IMR-90 (cell line): ENCODE results near the gene C2. TPM values are rescaled to one million over a fixed set of nuclear protein-coding genes. Genes with fewer than 3 reads are reported as not detected.

Source experiments
- ATAC-seq: fragments of 200-7000 bp; cut with Tn5 transposase; 2 replicates; pipeline ENCODE4 v1.9.1; 2020; ENCODE audit warnings: low read depth, mild to moderate bottlenecking, moderate library complexity
- BruUV-seq: library from RNA; stranded (reverse); fragments of 400-500 nt; replicated peaks from 2 replicates; lab custom pipeline; 2021; lab: Mats Ljungman, UMichigan
- CTCF ChIA-PET: fragments of 300-600 bp; formaldehyde crosslinking; extraction: SDS; loops from one replicate; lab custom pipeline; 2021; ENCODE audit warnings: antibody characterized with exemption; lab: Yijun Ruan, JAX
- POLR2A ChIA-PET: fragments of 300-600 bp; sonication (Branson Sonifier 250); formaldehyde crosslinking; loops from one replicate; lab custom pipeline; 2022; ENCODE audit warnings: antibody characterized with exemption; ENCODE audit not compliant: unreplicated experiment; lab: Charles Lee
- DNase-seq: peaks from one replicate; pipeline ENCODE4 v3.0.0; 2013
- H2AFZ ChIP-seq: replicated peaks from 2 replicates; pipeline ENCODE3; 2013; ENCODE audit warnings: low read length, mild to moderate bottlenecking; ENCODE audit not compliant: poor library complexity
- H2AK5ac ChIP-seq: 2 replicates; pipeline ENCODE4 v1.6.1; 2013; ENCODE audit warnings: low read depth, low read length, inconsistent platforms
- H2AK9ac ChIP-seq: replicated peaks from 2 replicates; pipeline ENCODE3; 2013; ENCODE audit warnings: mild to moderate bottlenecking, low read depth, low read length, moderate library complexity; ENCODE audit not compliant: poor library complexity
- H2BK120ac ChIP-seq: 2 replicates; pipeline ENCODE4 v1.6.1; 2013; ENCODE audit warnings: low read depth, low read length, inconsistent platforms
- H2BK15ac ChIP-seq: 3 replicates; pipeline ENCODE4 v1.6.1; 2013; ENCODE audit warnings: low read depth, low read length, inconsistent platforms
- H2BK20ac ChIP-seq: 2 replicates; pipeline ENCODE4 v1.6.1; 2013; ENCODE audit warnings: low read depth, mild to moderate bottlenecking, inconsistent platforms, low read length, moderate library complexity
- H2BK5ac ChIP-seq: 2 replicates; pipeline ENCODE4 v1.6.1; 2013; ENCODE audit warnings: mild to moderate bottlenecking, low read depth, low read length, inconsistent platforms; ENCODE audit not compliant: poor library complexity, severe bottlenecking
- H3K14ac ChIP-seq: replicated peaks from 2 replicates; pipeline ENCODE4 v1.6.1; 2013; ENCODE audit warnings: low read depth, low read length, inconsistent platforms
- H3K18ac ChIP-seq: 2 replicates; pipeline ENCODE4 v1.6.1; 2013; ENCODE audit warnings: low read depth, low read length, control low read depth
- H3K23ac ChIP-seq: 2 replicates; pipeline ENCODE4 v1.6.1; 2013; ENCODE audit warnings: low read depth, low read length, inconsistent platforms
- H3K27ac ChIP-seq: 2 replicates; pipeline ENCODE4 v1.5.1; 2013; ENCODE audit warnings: mild to moderate bottlenecking, control low read depth, low read length; ENCODE audit not compliant: insufficient read depth
- H3K27me3 ChIP-seq: 2 replicates; pipeline ENCODE4 v1.6.1; 2013; ENCODE audit warnings: low read length; ENCODE audit not compliant: control insufficient read depth, insufficient read depth
- H3K36me3 ChIP-seq: 2 replicates; pipeline ENCODE4 v1.6.1; 2013; ENCODE audit warnings: low read length, mixed read lengths; ENCODE audit not compliant: control insufficient read depth, insufficient read depth
- H3K4ac ChIP-seq: 2 replicates; pipeline ENCODE4 v1.6.1; 2013; ENCODE audit warnings: low read depth, low read length, inconsistent platforms
- H3K4me1 ChIP-seq: 2 replicates; pipeline ENCODE4 v1.6.1; 2013; ENCODE audit warnings: low read length, mixed read lengths; ENCODE audit not compliant: control insufficient read depth, insufficient read depth
- H3K4me2 ChIP-seq: 2 replicates; pipeline ENCODE4 v1.6.1; 2013; ENCODE audit warnings: low read depth, mild to moderate bottlenecking, control low read depth, low read length, moderate library complexity
- H3K4me3 ChIP-seq: 2 replicates; pipeline ENCODE4 v1.5.1; 2013; ENCODE audit warnings: low read depth, mild to moderate bottlenecking, control low read depth, low read length, moderate library complexity; ENCODE audit not compliant: insufficient read depth
- H3K56ac ChIP-seq: 2 replicates; pipeline ENCODE4 v1.6.1; 2013; ENCODE audit warnings: low read length, inconsistent platforms; ENCODE audit not compliant: insufficient read depth; ENCODE audit errors: extremely low read depth
- H3K79me1 ChIP-seq, 2 experiments: 2 replicates each; pipeline ENCODE4 v1.6.1; 2013; ENCODE audit warnings: low read length in 2 of 2, inconsistent platforms in 1 of 2, low read depth in 1 of 2
- H3K9ac ChIP-seq: 2 replicates; pipeline ENCODE4 v1.6.1; 2013; ENCODE audit warnings: low read depth, low read length, control low read depth
- H3K9me1 ChIP-seq: 2 replicates; pipeline ENCODE4 v1.6.1; 2013; ENCODE audit warnings: low read length, inconsistent platforms; ENCODE audit not compliant: insufficient read depth
- H3K9me3 ChIP-seq: 2 replicates; pipeline ENCODE4 v1.6.1; 2013; ENCODE audit warnings: low read length; ENCODE audit not compliant: control insufficient read depth, insufficient read depth
- H4K20me1 ChIP-seq: 2 replicates; pipeline ENCODE4 v1.6.1; 2013; ENCODE audit warnings: low read length, inconsistent platforms; ENCODE audit not compliant: insufficient read depth
- H4K5ac ChIP-seq: 2 replicates; pipeline ENCODE4 v1.6.1; 2013; ENCODE audit warnings: mild to moderate bottlenecking, low read depth, low read length, control low read depth
- H4K8ac ChIP-seq, 2 experiments: 2 replicates each; pipeline ENCODE4 v1.6.1; 2013; ENCODE audit warnings: low read depth in 2 of 2, low read length in 2 of 2, control low read depth in 1 of 2, inconsistent platforms in 1 of 2
- H4K91ac ChIP-seq: 2 replicates; pipeline ENCODE4 v1.6.1; 2013; ENCODE audit warnings: low read depth, low read length, inconsistent platforms; ENCODE audit not compliant: insufficient read depth
- BHLHE40 ChIP-seq: fragments of 150-350 bp; IDR thresholded peaks from 2 replicates; pipeline ENCODE4 v1.6.1; 2016; ENCODE audit warnings: mild to moderate bottlenecking, low read depth, low read length
- CEBPB ChIP-seq: IDR thresholded peaks from 2 replicates; pipeline ENCODE4 v1.6.1; 2012; ENCODE audit warnings: low read depth, low read length, improper control_type of control experiment
- CTCF ChIP-seq: conservative IDR thresholded peaks from 2 replicates; pipeline ENCODE4 v1.5.1; 2012; ENCODE audit warnings: mild to moderate bottlenecking, low read depth, low read length, improper control_type of control experiment
- ELK1 ChIP-seq: fragments of 150-350 bp; IDR thresholded peaks from 2 replicates; pipeline ENCODE4 v1.6.1; 2016; ENCODE audit warnings: low read depth, mild to moderate bottlenecking, low read length, moderate library complexity, borderline replicate concordance
- MAFK ChIP-seq: IDR thresholded peaks from 2 replicates; pipeline ENCODE4 v1.6.1; 2012; ENCODE audit warnings: low read depth, low read length, improper control_type of control experiment
- MXI1 ChIP-seq: IDR thresholded peaks from 2 replicates; pipeline ENCODE4 v1.6.1; 2012; ENCODE audit warnings: low read depth, mild to moderate bottlenecking, low read length, moderate library complexity, borderline replicate concordance
- RAD21 ChIP-seq: IDR thresholded peaks from 2 replicates; pipeline ENCODE4 v1.6.1; 2012; ENCODE audit warnings: low read length, improper control_type of control experiment
- RFX5 ChIP-seq: IDR thresholded peaks from 2 replicates; pipeline ENCODE4 v1.8.0; 2012; ENCODE audit warnings: low read depth, mild to moderate bottlenecking, low read length, moderate library complexity
- SMC3 ChIP-seq: fragments of 150-350 bp; IDR thresholded peaks from 2 replicates; pipeline ENCODE4 v1.6.1; 2016; ENCODE audit warnings: low read depth, mild to moderate bottlenecking, antibody characterized with exemption, low read length, moderate library complexity
- USF2 ChIP-seq: fragments of 150-350 bp; IDR thresholded peaks from 2 replicates; pipeline ENCODE4 v1.6.1; 2017; ENCODE audit warnings: mild to moderate bottlenecking, antibody characterized with exemption, low read length, low read depth
- WGBS, 2 experiments: methylation state at CpG; one replicate each; pipeline versions ENCODE4 v1.1.5 to v1.1.7; 2013; ENCODE audit warnings: missing lambda C conversion rate in 2 of 2; ENCODE audit not compliant: insufficient read length in 1 of 2; ENCODE audit errors: extremely low coverage in 2 of 2; 5-methylcytosine and 5-hydroxymethylcytosine counted together
- dilution Hi-C: fragments of 300-500 bp; cut with HindIII; formaldehyde crosslinking; loops from one replicate; pipeline ENCODE4 v1.14.3; 2018; ENCODE audit warnings: low sequenced_read_pairs; ENCODE audit not compliant: unreplicated experiment
- in situ Hi-C: fragments of 300-500 bp; cut with MboI; formaldehyde crosslinking; loops from 3 replicates; pipeline ENCODE4 v1.14.3; 2019; ENCODE audit warnings: low sequenced_read_pairs, inconsistent platforms, mixed read lengths
- intact Hi-C: fragments of 100-400 bp; cut with micrococcal nuclease; formaldehyde crosslinking; loops from 2 replicates; pipeline ENCODE4 v1.10.0; 2022
- polyA plus RNA-seq, 3 experiments: library from polyadenylated mRNA; depleted of rRNA; stranded (reverse); fragments of >200 nt; gene quantifications; 2 replicates each; pipeline ENCODE4 v1.2.3, GENCODE V29; 2012; ENCODE audit warnings: low replicate concordance in 1 of 3
- total RNA-seq: library from RNA; depleted of rRNA; stranded (reverse); fragments of >200 nt; gene quantifications from 2 replicates; pipeline ENCODE4 v1.2.3, GENCODE V29; 2012

The C2 gene
- total and polyA plus RNA-seq, 2 of the 4 experiments (the other 2 are of a cell fraction), result 0.18 to 0.19 TPM

- Histone ChIP-seq H3K4me2 (no peak overlapping the region), H3K4me3 (no peak overlapping the region), H2AK9ac (no peak overlapping the region), H2BK120ac (no peak overlapping the region; the same call in 1 of the 2 replicates), H2BK5ac (no peak overlapping the region), H3K27me3 (no peaks in the 10 kb centered on the region), H2AFZ (peak overlapping the region; percentile 25), H3K4ac (no peak overlapping the region; the same call in 1 of the 2 replicates), H3K14ac (no peak overlapping the region), H3K9ac (no peak overlapping the region; the same call in 1 of the 2 replicates), H3K9me3 (no peaks in the 10 kb centered on the region), H4K91ac (peak overlapping the region; percentile 32), H3K18ac (no peak overlapping the region), H3K9me1 (peaks cover 9% of the 10 kb centered on the region; the same call in 1 of the 2 replicates), H4K20me1 (no peaks in the 10 kb centered on the region), H4K8ac (no peak overlapping the region), H4K5ac (no peak overlapping the region), H2BK20ac (0 out of 2 replicates have a peak overlapping the region, but pooled peaks have one; percentile 15), H2BK15ac (peak overlapping the region; percentile 10; the same call in 1 of the 3 replicates), H3K4me1 (peaks cover 8% of the 10 kb centered on the region), H3K23ac (no peak overlapping the region), H3K27ac (no peak overlapping the region), H3K56ac (no peak overlapping the region), H2AK5ac (peak overlapping the region; percentile 30; the same call in 1 of the 2 replicates), H3K36me3 (no peaks in the 10 kb centered on the region), H3K79me1 (peaks cover 0 to 5% of the 10 kb centered on the region in 2 experiments; a peak in 2 of 4 replicates)
- ChIA-PET POLR2A (no interaction called here), CTCF (interaction anchor here (2.1 kb wide), 1 partner anchor 46 kb away, joined by 10 read pairs; no protein-coding TSS in a partner anchor)
- in situ Hi-C loops, result no loop called here
- intact Hi-C loops, result no loop called here
- TF ChIP-seq RFX5 (no peak), MAFK (no peak), BHLHE40 (no peak), USF2 (no peak), CEBPB (no peak), ELK1 (no peak), RAD21 (no peak), MXI1 (no peak), CTCF (no peak), SMC3 (no peak)
- dilution Hi-C loops, result no loop called here
- WGBS, 2 experiments, result 45% methylated on average over 2 of the region's 4 CpGs; no CpG with 5 or more reads in 1 of the 2 experiments
- no TSS peak for BruUV-seq
- no peak for ATAC-seq
- no peak for DNase-seq
Observed at GRCh38 chr6:31906122-31906521, 21.4 kb upstream of the C2 start.
